ENCODE measurements around the gene SLC6A19. TPM values are rescaled to one million over a fixed set of nuclear protein-coding genes. Genes with fewer than 3 reads are reported as not detected.

The SLC6A19 gene
- total RNA-seq, 1 donor from 2014 or later = not detected

DNA sequence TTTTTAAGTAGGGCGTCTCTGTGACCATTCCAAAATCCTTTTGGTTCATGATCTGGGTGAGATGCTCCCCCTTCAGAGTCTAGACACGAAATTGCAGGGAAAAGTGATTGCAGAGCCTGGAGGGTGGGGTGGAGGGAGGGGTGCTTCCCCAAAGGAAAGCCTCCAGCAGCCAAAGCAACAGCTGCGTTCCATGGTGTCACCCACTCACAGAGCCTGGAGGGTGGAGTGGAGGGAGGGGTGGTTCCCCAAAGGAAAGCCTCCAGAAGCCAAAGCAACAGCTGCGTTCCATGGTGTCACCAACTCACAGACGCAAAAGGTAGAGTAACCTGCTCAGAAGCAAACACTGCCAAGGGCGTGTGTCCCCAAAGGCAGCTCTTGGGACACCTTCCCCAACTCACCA is 46.4 kb downstream of the SLC6A19 start:
- Histone ChIP-seq H3K27me3 (peaks cover 28% of the 10 kb centered on the region), H3K9me3 (no peaks in the 10 kb centered on the region), H3K27ac (no peak overlapping the region), H3K4me3 (no peak overlapping the region), H3K36me3 (no peaks in the 10 kb centered on the region), H3K4me1 (no peaks in the 10 kb centered on the region)
- DNase-seq (no peak), ATAC-seq (no peak)
- intact Hi-C loops (cut with DNase I) = no loop called here
- no peak for TF ChIP-seq CTCF (IDR thresholded peaks at IDR 0.05)

DNA sequence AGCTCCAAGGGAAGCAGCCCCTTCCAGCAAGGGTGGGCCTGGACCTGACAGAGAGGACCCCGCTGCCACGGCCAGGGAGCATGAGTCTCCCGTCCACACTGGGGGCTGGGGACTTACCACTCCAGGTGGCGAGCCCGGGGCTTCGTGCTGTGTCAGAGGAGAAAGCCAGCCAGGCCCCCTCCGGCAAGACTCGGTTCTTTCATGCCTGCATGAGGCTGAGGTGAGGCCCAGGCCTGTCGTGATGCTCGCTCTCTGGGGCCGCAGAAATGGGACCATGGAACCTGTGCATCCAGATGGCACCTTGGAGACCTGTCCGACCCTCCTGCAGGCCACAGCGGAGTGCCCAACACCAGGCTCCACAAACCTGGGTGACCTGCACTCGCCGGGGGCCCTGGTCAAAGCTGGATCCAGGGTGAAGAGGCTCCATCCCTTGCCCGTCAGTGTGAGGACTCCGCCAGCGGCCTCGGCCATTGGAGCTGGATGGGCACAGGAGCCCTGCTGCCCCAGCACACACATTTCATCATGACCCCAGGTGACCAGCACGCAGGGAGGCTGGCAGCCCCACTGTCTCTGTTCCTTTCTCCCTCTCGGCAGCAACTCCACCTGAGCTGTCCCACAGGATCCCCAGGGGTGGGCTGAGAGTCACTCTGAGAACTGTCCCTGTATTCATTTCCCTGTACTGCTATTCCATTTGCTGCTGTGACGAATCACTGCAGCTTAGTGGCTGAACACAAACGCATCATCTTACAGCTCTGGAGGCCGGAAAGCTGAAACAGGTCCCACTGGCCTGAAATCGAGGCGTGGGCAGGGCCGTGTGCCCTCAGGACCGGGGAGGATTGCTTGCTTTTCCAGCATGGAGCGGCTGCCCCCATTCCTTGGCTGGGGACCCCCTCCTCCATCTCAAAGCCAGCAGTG is 48.2 kb downstream of the SLC6A19 start:
- H3K27ac ChIP-seq = no peak overlapping the region
- intact Hi-C loops (cut with DNase I) = no loop called here
- peaks cover 23% of the 10 kb centered on the region for H3K27me3 ChIP-seq
- H3K36me3 ChIP-seq = no peaks in the 10 kb centered on the region
- H3K9me3 ChIP-seq = no peaks in the 10 kb centered on the region
- H3K4me3 ChIP-seq = no peak overlapping the region
- ATAC-seq (no peak), DNase-seq (no peak)
- no peak for TF ChIP-seq CTCF (IDR thresholded peaks at IDR 0.05)
- H3K4me1 ChIP-seq = no peaks in the 10 kb centered on the region

DNA sequence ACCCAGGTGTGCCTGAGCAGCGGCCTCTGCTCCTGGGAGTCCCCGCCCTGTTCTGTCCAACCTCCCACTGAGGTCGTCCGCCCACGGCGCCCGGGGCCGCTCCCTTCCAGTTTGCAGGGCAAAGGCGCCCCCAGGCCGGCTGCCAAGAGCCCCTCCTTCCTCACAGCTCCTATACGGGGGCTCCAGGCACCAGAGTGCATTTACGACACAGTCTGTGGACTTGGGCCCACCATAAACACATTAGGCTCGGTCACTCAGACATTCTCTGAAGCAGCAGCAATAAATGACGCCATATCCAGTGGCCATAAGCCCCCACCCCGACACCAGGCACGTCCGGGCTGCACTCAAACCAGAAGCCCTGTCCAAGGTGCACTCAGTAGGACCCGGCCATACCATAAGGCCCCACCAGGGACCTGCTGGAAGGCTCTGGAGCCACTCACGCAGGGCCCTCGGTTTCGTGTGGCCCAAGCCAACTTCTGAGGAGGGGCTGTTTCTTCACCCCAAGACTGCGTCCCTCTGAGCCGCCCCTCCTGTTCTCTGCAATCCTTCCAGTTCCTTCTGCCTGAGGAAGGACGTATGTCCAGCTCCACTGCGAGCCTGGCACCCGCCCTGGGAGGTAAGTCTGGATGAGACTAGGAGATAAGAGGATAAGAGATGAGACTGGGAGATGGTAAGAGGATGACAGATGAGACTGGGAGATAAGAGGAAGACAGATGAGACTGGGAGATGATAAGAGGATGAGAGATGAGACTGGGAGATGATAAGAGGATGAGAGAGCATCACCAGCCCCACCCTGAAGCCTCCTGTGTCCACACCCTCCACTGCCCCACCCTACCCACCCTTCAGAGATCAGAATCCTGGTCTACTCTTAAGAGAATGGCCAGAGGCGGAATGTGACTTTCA is 50.5 kb downstream of the SLC6A19 start:
- Histone ChIP-seq H3K36me3 (no peaks in the 10 kb centered on the region), H3K9me3 (no peaks in the 10 kb centered on the region), H3K27me3 (peaks cover under 1% of the 10 kb centered on the region), H3K27ac (no peak overlapping the region), H3K4me1 (no peaks in the 10 kb centered on the region), H3K4me3 (no peak overlapping the region)
- no peak for TF ChIP-seq CTCF (IDR thresholded peaks at IDR 0.05)
- DNase-seq (no peak), ATAC-seq (no peak)
- intact Hi-C loops (cut with DNase I) = no loop called here

DNA sequence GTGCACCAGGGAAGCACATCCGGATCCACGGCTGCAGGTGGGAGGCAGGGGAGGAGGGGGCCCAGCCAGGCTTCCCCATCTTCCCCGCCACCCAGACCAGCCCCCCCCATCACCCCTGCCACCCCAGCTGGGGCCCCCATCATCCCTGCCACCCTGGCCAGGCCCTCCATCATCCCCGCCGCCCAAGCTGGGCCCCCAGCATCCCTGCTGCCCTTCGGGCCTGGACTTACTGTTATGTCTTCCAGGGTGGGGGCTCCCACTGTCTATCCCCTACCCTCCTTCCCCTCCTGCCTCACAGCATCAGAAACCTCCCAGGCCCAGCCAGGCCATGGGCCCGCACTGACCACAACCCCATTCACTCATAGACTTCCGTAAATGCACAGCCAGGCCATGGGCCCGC is 51.3 kb downstream of the SLC6A19 start:
- intact Hi-C loops (cut with DNase I) = no loop called here
- DNase-seq = no peak
- no peak overlapping the region for H3K4me3 ChIP-seq

More for the DNA sequence above, 51.3 kb downstream of the SLC6A19 start:
- Histone ChIP-seq H3K36me3 (no peaks in the 10 kb centered on the region), H3K9me3 (no peaks in the 10 kb centered on the region), H3K4me1 (no peaks in the 10 kb centered on the region), H3K27ac (no peak overlapping the region), H3K27me3 (no peaks in the 10 kb centered on the region)
- TF ChIP-seq CTCF (IDR thresholded peaks at IDR 0.05) = no peak
- no peak for ATAC-seq
